ENCODE data around the gene MID2. TPM values are rescaled to one million over a fixed set of nuclear protein-coding genes. Genes with fewer than 3 reads are reported as not detected.

MID2 gene
- total RNA-seq, 1 donor from 2014 or later, result 21.9 TPM

GRCh38 chrX:107826238-107827029, 768 bp downstream of the MID2 start:
- TF ChIP-seq, protein P1, sequence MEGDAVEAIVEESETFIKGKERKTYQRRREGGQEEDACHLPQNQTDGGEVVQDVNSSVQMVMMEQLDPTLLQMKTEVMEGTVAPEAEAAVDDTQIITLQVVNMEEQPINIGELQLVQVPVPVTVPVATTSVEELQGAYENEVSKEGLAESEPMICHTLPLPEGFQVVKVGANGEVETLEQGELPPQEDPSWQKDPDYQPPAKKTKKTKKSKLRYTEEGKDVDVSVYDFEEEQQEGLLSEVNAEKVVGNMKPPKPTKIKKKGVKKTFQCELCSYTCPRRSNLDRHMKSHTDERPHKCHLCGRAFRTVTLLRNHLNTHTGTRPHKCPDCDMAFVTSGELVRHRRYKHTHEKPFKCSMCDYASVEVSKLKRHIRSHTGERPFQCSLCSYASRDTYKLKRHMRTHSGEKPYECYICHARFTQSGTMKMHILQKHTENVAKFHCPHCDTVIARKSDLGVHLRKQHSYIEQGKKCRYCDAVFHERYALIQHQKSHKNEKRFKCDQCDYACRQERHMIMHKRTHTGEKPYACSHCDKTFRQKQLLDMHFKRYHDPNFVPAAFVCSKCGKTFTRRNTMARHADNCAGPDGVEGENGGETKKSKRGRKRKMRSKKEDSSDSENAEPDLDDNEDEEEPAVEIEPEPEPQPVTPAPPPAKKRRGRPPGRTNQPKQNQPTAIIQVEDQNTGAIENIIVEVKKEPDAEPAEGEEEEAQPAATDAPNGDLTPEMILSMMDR (IDR thresholded peaks at IDR 0.05; ENCODE audit: insufficient read depth, low read length, severe bottlenecking), result no peak
- Histone ChIP-seq H3K27me3 (ENCODE audit: control insufficient read depth, insufficient read depth, low read length) (no peaks in the 10 kb centered on the region), H3K36me3 (ENCODE audit: control insufficient read depth, insufficient read depth, low read length) (no peaks in the 10 kb centered on the region), H3K4me3 (ENCODE audit: low read depth, low read length) (peak overlapping the region; percentile 57)
- DNase-seq (ENCODE audit: low read depth) (no peak), FAIRE-seq (no peak)

DNA sequence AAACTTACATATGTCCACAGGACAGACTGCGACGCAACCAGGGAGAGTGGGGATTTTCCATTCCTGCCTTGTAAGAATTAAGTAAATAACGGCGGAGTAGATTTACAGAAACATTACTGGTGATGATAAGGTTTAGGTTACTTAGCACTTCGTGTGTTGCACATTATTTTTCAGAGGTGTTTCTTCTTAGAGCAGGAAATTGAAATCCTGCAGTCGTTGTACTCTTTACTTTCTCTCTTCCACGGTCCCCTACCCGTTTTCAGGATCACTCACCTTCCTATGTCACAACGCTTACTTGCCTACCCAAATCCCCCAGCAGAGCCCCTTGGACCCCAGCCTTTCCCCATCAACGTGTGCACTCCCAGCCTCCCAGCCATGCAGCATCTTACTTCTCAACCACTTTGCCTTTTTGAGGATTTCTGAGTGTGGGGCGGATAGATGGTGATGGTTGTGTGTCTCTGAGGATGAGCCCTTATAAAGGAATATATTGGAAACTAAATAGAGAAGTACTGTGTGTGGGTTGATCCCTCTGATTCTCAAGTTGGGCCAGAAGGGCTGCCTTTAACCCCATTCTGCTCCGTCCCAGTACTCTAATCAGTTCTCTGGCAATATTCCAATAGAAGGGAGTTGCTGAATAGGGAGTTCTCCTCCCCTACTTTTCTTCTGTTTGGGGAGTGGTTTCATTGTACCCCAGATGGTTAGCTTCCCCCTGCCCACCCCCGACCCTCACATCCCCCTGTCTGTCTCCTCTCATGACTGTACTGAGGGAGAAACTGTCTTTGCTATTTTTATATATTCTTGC, 1.6 kb downstream of the MID2 start:
- DNase-seq (ENCODE audit: low read depth) (peak; percentile 36), FAIRE-seq (no peak)
- TF ChIP-seq, protein P1 (IDR thresholded peaks at IDR 0.05; ENCODE audit: insufficient read depth, low read length, severe bottlenecking), result no peak
- Histone ChIP-seq H3K36me3 (ENCODE audit: control insufficient read depth, insufficient read depth, low read length) (no peaks in the 10 kb centered on the region), H3K4me3 (ENCODE audit: low read depth, low read length) (peak overlapping the region; percentile 57), H3K27me3 (ENCODE audit: control insufficient read depth, insufficient read depth, low read length) (no peaks in the 10 kb centered on the region)

- TF ChIP-seq, protein P1 (IDR thresholded peaks at IDR 0.05; ENCODE audit: insufficient read depth, low read length, severe bottlenecking), result no peak
- FAIRE-seq (no peak), DNase-seq (ENCODE audit: low read depth) (no peak)
- Histone ChIP-seq H3K27me3 (ENCODE audit: control insufficient read depth, insufficient read depth, low read length) (no peaks in the 10 kb centered on the region), H3K36me3 (ENCODE audit: control insufficient read depth, insufficient read depth, low read length) (no peaks in the 10 kb centered on the region), H3K4me3 (ENCODE audit: low read depth, low read length) (no peak overlapping the region)
These were observed 2.2 kb downstream of the MID2 start for GRCh38 chrX:107827852-107828251.

DNA sequence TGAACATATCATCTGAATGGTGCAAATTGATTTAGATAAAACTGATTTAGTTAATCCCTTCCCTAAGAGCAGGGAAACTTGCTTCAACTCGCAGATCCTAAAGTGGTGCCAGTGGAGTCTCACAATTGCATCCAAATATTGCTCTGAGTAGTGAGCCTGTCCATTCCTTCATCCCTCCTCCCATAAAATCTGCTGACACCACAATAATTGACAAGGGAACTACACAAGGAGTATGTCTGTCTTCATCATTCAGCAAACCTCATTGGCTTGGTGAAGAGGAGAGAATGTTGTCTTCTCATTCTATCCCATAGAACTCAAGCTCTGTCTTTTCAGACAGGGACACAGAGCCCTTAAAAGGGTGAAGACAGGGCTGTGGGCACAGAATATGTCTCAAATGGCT, 4.2 kb downstream of the MID2 start:
- TF ChIP-seq, protein P1 (IDR thresholded peaks at IDR 0.05; ENCODE audit: insufficient read depth, low read length, severe bottlenecking), result no peak
- H3K36me3 ChIP-seq (ENCODE audit: control insufficient read depth, insufficient read depth, low read length), result no peaks in the 10 kb centered on the region
- no peaks in the 10 kb centered on the region for H3K27me3 ChIP-seq (ENCODE audit: control insufficient read depth, insufficient read depth, low read length)
- DNase-seq (ENCODE audit: low read depth), result no peak
- H3K4me3 ChIP-seq (ENCODE audit: low read depth, low read length), result no peak overlapping the region
- FAIRE-seq, result peak; percentile 62

- TF ChIP-seq, protein P1 (IDR thresholded peaks at IDR 0.05; ENCODE audit: insufficient read depth, low read length, severe bottlenecking), result no peak
- no peak overlapping the region for H3K4me3 ChIP-seq (ENCODE audit: low read depth, low read length)
- no peak for DNase-seq (ENCODE audit: low read depth)
- H3K36me3 ChIP-seq (ENCODE audit: control insufficient read depth, insufficient read depth, low read length), result no peaks in the 10 kb centered on the region
- H3K27me3 ChIP-seq (ENCODE audit: control insufficient read depth, insufficient read depth, low read length), result no peaks in the 10 kb centered on the region
- FAIRE-seq, result no peak
These were observed 5.5 kb downstream of the MID2 start for GRCh38 chrX:107831071-107831730.
